ENCODE results near the gene TRPC4AP.

- TF ChIP-seq CTCF (conservative IDR thresholded peaks at IDR 0.05; ENCODE audit: low read length) (no peak), EZH2phosphoT487 (IDR thresholded peaks at IDR 0.05; ENCODE audit: borderline replicate concordance, low read depth, low read length) (no peak)
These were observed 113.0 kb downstream of the TRPC4AP start for GRCh38 chr20:34979366-34980153.

Measured in OCI-LY7 (cell line).